HCT116 (cell line): ENCODE data around the gene STIMATE.

Experiments used
- EZH2 ChIP-seq: fragments of 200-600 bp; sonication (generic); IDR thresholded peaks from 2 replicates; pipeline ENCODE4 v1.6.1; 2017; ENCODE audit warnings: antibody characterized with exemption, mixed run types
- EZH2phosphoT487 ChIP-seq: fragments of 200-600 bp; IDR thresholded peaks from 2 replicates; pipeline ENCODE4 v1.6.1; 2018; ENCODE audit warnings: antibody characterized with exemption, borderline replicate concordance
- POLR2A ChIP-seq: IDR thresholded peaks from 2 replicates; pipeline ENCODE4 v1.7.0; 2011; ENCODE audit warnings: borderline replicate concordance; ENCODE audit not compliant: insufficient read depth, insufficient read length; ENCODE audit errors: extremely low read depth
- RAD21 ChIP-seq: IDR thresholded peaks from 2 replicates; pipeline ENCODE4 v1.6.1; 2012; ENCODE audit warnings: low read depth, mild to moderate bottlenecking
- SIN3A ChIP-seq: IDR thresholded peaks from 2 replicates; pipeline ENCODE4 v1.6.1; 2012; ENCODE audit warnings: low read depth
- SRF ChIP-seq: IDR thresholded peaks from 2 replicates; pipeline ENCODE4 v1.6.1; 2012; ENCODE audit warnings: low read depth
- YY1 ChIP-seq: IDR thresholded peaks from 2 replicates; pipeline ENCODE4 v1.6.1; 2011; ENCODE audit warnings: low read length, low read depth, moderate library complexity, mild to moderate bottlenecking; ENCODE audit not compliant: insufficient replicate concordance; ENCODE audit errors: extremely low read depth
- ZNF274 ChIP-seq: fragments of 200-500 bp; sonication (Bioruptor generic); IDR thresholded peaks from 2 replicates; pipeline ENCODE4 v1.6.1; 2014; ENCODE audit warnings: mild to moderate bottlenecking, low read depth, low read length, inconsistent platforms
- TF ChIP-seq, protein P1 (sequence below), 3 experiments: fragments of 200-600 bp in 1 of 3; sonication (generic) in 1 of 3; IDR thresholded peaks in 2 of 3; conservative IDR thresholded peaks in 1 of 3; 2 replicates each; pipeline ENCODE4 v1.5.1; 2012 to 2017; ENCODE audit warnings: low read depth in 2 of 3, low read length in 2 of 3, antibody characterized with exemption in 1 of 3, borderline replicate concordance in 1 of 3, control low read depth in 1 of 3, mild to moderate bottlenecking in 1 of 3, mixed read lengths in 1 of 3, mixed run types in 1 of 3, moderate library complexity in 1 of 3; ENCODE audit not compliant: insufficient read depth in 1 of 3
- TF ChIP-seq, protein P2 (sequence below): IDR thresholded peaks from 2 replicates; pipeline ENCODE4 v1.6.1; 2012; ENCODE audit warnings: low read depth
- TF ChIP-seq, protein P3 (sequence below): IDR thresholded peaks from 2 replicates; pipeline ENCODE4 v1.6.1; 2012
- TF ChIP-seq, protein P4 (sequence below): IDR thresholded peaks from 2 replicates; pipeline ENCODE4 v1.6.1; 2011; ENCODE audit warnings: mild to moderate bottlenecking, low read length, moderate library complexity; ENCODE audit not compliant: insufficient replicate concordance; ENCODE audit errors: extremely low read depth

DNA sequence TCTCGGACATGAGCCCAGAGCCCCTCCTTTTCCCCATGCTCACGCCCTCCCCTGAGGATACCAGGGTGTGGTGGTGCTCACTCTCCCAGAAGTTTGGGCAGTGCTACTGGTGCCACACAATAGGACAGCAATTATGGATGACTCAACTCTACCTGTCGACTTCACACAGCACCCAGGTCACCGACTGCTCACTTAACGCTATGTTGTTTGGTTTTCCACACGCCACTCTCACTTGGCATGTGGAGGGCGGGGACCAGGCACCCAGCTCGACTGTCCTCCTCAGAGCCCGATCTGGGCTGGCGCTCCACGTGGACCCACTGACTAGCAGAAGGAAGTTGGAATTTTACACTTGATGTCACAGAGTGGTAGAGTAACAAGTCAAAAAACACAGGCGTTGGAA lies 30.9 kb downstream of the STIMATE start:
- TF ChIP-seq SRF (no peak), EZH2 (no peak), EZH2phosphoT487 (no peak), RAD21 (no peak), POLR2A (no peak), SIN3A (no peak), ZNF274 (no peak), YY1 (no peak)
- TF ChIP-seq, protein P1, sequence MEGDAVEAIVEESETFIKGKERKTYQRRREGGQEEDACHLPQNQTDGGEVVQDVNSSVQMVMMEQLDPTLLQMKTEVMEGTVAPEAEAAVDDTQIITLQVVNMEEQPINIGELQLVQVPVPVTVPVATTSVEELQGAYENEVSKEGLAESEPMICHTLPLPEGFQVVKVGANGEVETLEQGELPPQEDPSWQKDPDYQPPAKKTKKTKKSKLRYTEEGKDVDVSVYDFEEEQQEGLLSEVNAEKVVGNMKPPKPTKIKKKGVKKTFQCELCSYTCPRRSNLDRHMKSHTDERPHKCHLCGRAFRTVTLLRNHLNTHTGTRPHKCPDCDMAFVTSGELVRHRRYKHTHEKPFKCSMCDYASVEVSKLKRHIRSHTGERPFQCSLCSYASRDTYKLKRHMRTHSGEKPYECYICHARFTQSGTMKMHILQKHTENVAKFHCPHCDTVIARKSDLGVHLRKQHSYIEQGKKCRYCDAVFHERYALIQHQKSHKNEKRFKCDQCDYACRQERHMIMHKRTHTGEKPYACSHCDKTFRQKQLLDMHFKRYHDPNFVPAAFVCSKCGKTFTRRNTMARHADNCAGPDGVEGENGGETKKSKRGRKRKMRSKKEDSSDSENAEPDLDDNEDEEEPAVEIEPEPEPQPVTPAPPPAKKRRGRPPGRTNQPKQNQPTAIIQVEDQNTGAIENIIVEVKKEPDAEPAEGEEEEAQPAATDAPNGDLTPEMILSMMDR (IDR thresholded peaks at IDR 0.05 in 2 of 3, conservative IDR thresholded peaks at IDR 0.05 in 1 of 3; ENCODE audit: borderline replicate concordance in 1 of 3, insufficient read depth in 1 of 3, low read depth in 2 of 3, low read length in 2 of 3): no peak
- TF ChIP-seq, protein P2, sequence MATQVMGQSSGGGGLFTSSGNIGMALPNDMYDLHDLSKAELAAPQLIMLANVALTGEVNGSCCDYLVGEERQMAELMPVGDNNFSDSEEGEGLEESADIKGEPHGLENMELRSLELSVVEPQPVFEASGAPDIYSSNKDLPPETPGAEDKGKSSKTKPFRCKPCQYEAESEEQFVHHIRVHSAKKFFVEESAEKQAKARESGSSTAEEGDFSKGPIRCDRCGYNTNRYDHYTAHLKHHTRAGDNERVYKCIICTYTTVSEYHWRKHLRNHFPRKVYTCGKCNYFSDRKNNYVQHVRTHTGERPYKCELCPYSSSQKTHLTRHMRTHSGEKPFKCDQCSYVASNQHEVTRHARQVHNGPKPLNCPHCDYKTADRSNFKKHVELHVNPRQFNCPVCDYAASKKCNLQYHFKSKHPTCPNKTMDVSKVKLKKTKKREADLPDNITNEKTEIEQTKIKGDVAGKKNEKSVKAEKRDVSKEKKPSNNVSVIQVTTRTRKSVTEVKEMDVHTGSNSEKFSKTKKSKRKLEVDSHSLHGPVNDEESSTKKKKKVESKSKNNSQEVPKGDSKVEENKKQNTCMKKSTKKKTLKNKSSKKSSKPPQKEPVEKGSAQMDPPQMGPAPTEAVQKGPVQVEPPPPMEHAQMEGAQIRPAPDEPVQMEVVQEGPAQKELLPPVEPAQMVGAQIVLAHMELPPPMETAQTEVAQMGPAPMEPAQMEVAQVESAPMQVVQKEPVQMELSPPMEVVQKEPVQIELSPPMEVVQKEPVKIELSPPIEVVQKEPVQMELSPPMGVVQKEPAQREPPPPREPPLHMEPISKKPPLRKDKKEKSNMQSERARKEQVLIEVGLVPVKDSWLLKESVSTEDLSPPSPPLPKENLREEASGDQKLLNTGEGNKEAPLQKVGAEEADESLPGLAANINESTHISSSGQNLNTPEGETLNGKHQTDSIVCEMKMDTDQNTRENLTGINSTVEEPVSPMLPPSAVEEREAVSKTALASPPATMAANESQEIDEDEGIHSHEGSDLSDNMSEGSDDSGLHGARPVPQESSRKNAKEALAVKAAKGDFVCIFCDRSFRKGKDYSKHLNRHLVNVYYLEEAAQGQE: no peak
- TF ChIP-seq, protein P3, sequence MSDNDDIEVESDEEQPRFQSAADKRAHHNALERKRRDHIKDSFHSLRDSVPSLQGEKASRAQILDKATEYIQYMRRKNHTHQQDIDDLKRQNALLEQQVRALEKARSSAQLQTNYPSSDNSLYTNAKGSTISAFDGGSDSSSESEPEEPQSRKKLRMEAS: no peak
- TF ChIP-seq, protein P4, sequence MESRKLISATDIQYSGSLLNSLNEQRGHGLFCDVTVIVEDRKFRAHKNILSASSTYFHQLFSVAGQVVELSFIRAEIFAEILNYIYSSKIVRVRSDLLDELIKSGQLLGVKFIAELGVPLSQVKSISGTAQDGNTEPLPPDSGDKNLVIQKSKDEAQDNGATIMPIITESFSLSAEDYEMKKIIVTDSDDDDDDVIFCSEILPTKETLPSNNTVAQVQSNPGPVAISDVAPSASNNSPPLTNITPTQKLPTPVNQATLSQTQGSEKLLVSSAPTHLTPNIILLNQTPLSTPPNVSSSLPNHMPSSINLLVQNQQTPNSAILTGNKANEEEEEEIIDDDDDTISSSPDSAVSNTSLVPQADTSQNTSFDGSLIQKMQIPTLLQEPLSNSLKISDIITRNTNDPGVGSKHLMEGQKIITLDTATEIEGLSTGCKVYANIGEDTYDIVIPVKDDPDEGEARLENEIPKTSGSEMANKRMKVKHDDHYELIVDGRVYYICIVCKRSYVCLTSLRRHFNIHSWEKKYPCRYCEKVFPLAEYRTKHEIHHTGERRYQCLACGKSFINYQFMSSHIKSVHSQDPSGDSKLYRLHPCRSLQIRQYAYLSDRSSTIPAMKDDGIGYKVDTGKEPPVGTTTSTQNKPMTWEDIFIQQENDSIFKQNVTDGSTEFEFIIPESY: no peak
